DMS53 treated with DMSO at 0.1 percent for 48 hours (cell line): ENCODE measurements around the gene C1orf167.

Experiments used
- DNase-seq: peaks from one replicate; lab custom pipeline; 2025; ENCODE audit not compliant: unreplicated experiment; lab: John Stamatoyannopoulos, UW

C1orf167 gene

DNA sequence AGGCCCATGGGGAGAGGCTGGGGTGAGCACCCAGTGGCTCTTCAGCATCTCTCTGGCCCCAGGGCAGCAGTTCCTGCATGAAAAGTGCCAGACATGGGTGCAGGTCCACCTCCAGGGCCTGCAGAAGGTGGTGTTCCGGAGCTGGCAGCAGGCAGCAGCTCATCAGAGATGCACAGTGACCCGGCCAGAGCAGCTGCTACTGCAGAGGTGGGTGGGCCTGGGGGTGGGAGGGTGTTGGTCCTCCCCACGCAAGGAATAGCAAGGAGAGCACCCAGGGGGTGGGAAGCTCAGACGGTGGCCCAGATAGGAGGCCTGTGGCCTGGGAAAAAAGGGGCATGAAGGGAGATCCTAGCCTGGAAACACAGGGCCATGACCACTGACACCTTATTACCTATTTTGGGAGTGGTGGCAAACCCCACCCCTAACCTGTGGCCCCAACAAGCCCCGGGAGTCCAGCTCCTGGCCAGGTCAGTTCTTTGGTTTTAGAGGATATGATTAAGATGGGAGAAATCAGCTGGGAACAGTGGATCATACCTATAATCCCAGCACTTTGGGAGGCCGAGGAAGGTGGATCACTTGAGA lies 20.2 kb downstream of the C1orf167 start:
- DNase-seq, result no peak

DNA sequence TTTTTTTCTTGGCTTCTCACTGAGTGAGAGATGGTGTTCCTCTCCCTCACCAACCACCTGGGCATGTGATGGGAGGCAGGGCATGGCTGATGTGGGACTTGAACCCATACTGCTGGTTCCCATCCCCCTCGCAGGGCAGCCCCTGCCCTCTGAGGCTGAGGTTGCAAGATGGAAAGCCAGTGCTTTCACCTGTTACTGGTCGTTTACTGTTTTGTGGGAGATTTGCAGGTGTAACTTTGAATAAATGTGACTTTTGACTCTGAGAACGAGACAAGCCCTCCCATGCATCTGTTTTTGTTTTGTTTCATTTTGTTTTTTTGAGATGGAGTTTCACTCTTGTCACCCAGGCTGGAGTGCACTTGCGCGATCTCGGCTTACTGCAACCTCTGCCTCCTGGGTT lies 21.6 kb downstream of the C1orf167 start:
- no peak for DNase-seq

DNA sequence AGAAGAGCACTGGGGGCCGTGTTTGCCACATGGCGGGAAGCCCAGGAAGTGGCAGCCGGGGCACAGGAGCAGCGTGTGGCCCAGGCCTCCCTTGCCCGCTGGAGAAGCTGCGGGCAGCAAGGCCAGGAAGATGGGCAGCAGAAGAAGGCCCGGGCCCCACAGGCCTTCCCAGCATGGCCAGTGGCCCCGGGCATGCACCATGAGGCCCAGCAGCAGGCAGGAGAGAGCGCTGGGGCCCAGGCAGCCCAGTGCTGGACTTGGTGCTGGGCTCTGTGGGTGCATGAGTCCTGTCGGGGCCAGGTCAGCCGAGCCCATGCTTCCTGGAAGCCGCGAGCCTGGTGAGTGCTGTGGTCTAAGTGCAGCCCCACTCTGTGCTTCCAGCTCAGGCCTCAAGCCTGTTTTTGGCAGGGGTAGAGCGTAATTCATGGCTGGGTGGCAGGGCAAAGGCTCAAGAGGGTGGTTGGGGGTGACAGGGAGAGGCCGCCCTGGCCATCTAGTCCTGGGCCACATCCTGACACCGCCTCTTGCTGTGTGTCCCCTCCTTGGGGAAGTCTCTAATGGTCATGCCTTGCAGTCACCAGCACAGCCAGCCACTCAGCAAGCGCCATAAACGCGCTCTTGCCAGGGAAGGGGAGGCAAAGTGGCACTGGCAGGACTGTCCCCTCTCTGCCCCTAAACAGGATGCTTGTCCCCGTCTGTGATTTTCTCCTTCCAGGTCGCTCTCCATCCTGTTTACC lies 22.4 kb downstream of the C1orf167 start:
- no peak for DNase-seq

DNA sequence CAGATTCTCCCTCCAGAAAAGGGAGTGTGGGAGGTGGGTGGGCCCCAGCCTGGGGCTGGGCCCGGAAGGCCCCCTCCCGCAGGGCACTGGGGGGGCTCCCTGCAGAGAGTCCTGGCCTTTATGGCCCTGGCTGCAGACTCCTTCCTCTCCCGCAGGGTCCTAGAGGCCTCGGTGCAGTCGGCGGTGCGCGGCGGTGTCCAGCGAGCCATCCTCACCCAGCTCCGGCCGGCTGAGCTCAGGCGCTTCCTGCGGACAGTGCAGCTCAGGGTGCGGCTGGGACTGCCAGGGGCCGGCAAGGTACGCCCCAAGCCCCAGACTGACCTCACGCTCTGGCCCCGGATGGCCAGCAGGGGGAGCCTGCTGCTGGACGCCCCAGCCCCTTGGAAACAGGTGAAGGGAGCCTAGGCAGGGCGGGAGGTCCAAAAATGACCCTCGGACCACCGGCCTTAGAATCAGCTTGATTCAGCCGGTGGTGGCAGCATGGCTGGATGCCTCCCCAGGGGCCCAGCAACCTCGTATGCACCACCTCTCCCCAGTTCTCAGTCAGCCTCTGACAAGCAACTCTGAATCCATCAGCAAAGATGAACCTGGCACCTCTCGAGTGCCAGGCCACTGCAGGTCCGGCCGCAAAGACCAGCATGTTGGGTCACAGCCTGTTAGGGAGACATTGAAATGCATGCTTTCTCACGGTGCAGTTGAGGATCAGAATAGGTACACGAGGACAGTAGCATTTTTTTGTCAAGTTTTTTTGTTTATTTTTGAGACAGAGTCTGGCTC lies 23.2 kb downstream of the C1orf167 start:
- peak; percentile 42 for DNase-seq

DNA sequence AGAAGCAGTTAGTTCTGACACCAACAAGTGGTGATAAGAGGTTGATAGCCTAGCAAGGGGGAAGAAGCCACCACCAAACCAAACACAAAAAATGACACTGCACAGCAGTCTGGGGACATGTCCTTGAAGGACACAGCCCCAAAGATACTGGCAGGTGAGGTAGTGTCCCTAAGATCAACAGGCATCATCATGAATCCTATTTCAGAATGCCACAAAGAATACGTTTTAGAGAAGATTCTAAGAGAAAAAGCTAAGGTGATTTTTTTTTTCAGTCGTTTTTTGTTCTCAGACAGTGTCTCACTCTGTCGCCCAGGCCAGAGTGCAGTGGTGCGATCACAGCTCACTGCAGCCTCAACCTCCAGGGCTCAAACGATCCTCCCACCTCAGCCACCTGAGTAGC lies 24.2 kb downstream of the C1orf167 start:
- no peak for DNase-seq

DNA sequence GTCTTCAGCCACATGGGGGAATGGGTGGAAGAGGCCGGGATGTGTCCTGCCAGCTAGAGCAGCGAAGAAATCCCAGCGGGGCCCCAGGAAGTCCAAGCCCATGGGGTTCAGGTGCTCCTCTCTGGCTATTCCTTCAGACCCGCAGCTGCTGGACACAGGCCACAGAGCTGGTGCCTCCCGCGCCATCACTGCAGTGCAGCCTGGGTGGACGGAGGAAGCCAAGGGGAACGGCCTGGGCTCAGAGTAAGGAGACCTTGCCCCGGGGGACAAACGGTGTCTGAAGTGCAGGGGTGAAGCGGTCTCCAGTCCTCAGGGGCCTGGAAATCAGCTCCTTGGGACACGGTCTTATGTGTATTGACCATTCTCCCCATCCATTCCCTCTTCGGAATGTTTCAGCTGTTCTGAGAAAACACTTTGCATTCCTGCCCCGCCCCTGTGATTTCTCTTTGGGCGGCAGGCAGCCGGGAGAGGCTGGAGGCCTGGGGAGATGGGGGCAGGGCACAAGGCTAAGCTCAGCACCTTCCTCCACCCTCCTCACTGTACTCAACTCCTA lies 25.3 kb downstream of the C1orf167 start:
- no peak for DNase-seq

DNA sequence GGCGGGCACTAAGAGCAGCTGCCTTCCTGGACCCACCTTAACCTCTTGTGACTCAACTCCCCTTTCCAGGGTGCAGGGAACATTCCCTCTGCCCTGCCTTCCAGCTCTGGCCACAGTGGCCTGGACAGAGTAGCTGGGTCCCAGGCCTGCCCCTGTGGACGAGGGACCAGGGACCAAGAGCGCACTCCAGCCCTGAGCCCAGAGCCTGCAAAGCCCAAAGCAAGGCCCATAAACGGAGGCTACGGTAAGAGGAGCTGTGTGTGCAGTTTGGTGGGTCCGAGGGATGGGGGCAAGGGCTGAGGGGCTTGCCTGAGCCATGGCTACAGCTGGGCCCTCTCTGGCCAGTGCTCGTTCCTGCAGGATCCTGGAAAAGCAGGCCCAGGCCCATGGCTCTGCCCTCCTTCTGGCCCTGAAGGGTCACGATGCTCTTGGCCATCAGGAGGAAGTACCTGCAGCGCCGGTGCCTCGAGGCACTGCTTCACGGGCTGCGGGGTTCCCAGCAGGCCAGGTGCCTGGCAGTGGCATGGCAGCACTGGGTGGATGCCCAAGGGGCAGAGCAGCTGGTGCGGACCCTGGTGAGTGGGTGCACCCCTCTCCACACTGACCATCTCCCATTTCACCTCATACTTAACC lies 25.9 kb downstream of the C1orf167 start:
- DNase-seq, result no peak

DNA sequence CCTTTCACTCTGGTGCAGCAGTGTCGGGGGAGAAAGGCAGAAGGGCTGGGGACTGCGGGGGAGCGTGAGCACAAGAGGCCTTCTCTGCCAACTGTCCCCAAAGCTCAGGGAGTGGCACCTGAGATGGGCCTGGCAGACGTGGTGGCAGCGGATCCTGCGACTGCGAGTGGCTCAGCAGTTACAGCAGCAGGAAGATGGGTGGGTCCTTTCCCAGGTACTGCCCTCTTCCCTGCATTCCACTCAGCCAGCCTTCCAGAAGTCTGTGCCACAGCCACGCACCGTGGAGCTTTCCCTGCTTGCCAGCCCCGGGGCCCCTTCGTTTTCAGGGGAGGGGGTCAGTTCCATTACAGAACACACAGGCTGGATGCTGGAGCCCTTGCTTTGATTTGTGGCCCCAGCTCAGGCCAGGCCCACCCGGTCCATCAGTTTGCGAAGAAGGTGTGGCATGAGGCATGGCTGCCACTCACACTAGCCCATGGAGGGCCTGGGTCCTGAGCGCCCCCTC lies 26.6 kb downstream of the C1orf167 start:
- DNase-seq, result no peak

DNA sequence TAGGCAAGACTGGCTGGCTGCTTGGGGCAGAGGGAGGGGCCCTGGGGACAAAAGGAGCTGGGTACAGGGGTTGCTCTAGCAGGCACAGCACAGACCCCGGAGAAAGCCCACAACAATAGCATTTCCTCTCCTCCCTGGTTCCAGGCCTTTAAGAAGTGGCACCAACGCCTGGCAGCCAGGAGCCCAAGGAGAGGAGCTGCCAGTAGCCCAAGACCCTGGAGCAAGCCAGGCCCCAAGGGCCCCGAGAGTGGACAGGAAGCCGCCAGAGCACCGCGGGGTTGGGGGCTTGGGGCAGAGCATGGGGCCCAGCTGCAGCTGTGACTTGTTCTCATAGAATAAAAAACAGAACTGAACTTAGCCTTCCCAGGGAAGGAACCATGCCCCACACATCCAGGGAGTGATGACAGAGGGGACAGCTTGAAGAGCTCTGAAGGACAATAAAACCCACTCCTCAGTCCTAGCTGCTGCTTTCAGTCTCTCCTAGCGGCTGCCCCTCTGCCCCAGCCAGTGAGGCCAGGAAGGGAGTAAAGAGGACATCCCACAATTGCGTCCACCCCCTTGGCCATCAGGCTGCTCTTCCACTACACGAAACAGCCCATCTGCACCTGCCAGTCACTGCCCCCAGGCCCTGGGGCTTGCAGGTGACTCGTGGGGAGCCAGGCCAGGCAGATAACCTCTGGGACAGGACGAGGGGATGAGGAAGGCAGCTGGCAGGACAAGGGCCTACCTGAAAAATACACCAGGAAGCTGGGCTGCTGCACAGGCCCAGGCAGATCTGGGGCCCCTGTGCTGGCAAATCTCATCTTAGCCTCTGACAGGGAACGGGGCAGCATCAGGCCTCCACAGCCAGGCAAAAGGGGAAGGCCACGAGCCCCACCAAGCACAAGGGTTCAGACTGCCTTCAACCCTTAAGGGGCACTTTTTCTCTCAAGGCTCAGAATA lies 27.4 kb downstream of the C1orf167 start:
- DNase-seq, result no peak

DNA sequence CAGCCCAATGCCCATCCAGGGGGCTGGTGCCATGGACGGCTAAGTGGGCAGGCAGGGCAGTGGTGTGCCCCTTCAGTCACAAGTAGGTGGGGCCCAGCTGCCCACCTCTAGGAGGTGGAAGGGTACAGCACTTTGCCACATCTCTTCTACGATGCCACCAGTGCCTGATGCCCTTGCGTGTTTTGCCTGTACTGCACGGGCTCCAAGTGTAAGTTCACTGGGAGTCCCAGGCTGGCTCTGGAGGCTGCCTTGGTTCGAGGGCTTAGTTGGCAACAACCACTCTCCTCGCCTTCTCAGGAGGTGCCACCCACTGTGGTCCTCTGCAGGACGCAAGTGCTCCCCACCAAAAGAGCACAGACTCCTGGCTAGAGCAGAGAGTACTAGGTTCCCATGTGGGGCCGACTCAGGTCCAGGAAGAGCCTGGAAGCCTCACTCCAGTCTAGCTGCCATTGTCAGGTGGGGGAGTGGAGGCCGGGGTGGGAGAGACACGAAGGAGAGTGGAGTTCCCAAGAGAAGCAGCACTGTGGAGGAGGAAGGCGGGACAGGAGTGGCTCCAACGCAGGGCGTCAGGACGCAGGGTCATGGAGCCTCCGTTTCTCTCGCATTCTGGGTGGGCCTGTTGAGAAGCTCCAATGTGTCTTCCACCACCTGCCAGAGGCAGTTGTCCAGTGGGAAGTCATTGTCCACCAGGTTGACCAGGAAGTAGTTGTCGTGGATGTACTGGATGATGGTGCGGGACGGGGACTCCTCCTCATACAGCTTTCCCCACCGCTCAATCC lies 28.3 kb downstream of the C1orf167 start:
- no peak for DNase-seq

DNA sequence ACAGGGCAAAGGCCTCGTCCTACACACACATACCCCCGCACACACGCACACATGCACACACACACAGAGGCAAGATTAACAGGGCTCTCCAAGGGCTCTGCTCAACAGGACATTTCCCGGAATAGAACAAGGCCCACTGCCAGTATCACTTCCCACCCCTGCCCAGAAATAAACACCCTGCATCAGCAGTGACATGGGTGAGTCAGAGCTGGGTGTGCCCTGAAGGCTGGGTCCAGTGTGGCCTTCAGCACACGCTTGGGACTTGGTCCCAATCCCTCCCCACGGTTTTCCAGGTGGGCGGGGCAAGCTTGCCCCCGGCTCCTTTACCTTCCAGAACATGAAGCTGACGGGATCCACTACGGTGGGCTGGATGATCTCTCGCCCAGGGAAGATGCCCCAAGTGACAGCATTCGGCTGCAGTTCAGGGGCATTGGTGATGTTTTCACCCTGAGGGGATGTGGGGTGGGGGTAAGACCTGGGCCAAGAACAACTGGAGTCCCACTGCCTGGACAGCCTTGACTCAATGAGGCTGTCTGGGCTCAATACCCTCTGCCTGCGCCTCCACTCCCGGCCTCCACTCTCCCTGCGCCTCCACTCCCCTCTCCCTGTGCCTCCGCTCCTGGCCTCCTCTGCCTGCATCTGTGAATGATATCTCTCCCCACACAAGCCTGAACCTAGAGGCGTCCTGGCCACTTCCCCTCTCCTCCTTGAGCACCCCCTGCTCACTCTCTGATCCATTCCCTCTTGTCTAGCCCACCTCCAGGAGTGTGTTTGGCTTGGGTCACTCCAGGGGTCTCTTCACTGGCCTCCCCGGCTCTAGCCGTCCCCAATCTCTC lies 29.1 kb downstream of the C1orf167 start:
- DNase-seq, result no peak

DNA sequence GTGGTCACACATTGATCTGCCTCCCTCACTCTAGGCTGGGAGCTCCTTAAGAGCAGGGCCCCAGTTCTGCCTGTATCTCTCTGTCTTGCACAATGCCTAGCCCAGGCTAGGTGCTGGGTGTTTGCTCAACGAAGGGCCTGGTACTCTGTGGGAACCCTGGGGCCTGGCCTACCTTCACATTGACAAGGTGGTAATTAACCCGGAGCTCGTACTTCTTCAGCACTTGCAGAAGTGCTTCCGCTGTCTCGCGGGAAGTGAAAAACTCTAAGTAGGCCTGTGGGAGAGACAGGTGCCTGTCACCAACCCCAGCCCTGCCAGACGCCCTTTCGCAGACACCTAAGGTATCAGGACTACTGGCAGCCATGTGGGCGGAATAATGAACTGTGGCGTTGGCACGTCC lies 30.1 kb downstream of the C1orf167 start:
- DNase-seq, result no peak

DNA sequence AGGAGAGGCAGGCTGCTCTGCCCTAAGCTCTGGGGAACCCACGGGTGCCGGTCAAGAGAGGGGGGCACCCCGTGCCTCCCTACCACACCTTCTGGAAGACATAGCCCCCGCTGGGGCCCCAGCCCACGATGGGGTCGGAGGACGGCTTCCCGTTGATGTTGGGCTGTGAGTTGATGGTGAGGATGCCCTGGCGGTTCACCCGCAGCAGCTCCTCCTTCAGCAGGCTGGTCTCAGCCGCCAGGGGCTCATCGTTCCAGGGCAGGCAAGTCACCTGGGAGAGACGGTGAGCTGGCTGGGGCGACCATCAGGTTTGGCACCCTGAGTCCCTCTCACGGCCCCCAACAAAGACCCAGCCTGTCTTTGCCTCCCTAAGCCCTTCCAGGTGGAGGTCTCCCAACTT lies 31.8 kb downstream of the C1orf167 start:
- no peak for DNase-seq

DNA sequence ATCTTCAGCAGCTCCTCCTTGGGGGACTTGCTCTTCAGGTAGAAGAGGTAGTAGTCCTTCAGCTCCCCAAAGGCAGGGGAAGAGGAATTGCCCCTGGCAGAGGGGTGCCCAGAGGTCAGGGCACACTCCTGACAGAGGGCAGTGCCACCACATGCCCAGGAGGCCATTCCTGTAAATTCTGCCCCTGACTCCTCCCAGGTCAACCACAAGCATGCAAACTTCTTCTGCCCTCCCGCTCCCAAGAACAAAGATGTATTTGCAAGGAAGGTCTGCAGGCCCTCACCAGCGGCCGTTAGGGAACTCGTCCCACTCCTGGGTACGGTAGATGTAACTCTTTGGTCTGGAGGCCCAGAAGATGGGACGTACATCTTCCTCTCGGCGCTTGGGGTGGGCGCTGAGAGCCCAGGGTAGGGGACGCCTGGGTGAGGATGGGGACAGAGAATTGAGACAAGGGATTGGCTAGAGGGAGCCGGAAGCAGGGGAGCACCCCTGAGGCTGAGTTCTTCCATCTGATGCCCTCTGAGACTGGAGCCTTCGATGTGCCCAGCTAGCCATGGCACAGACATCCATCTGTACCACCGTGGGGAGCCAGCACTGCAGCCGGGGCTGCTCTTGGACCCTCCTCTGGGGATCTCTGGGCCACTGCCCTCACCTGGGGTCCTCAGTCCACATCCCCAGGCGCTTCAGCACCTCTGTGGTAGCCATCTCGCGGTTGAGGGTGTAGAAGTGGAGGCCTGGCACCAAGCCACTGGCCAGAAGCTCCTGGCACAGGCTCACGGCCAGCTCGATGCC lies 32.6 kb downstream of the C1orf167 start:
- no peak for DNase-seq

DNA sequence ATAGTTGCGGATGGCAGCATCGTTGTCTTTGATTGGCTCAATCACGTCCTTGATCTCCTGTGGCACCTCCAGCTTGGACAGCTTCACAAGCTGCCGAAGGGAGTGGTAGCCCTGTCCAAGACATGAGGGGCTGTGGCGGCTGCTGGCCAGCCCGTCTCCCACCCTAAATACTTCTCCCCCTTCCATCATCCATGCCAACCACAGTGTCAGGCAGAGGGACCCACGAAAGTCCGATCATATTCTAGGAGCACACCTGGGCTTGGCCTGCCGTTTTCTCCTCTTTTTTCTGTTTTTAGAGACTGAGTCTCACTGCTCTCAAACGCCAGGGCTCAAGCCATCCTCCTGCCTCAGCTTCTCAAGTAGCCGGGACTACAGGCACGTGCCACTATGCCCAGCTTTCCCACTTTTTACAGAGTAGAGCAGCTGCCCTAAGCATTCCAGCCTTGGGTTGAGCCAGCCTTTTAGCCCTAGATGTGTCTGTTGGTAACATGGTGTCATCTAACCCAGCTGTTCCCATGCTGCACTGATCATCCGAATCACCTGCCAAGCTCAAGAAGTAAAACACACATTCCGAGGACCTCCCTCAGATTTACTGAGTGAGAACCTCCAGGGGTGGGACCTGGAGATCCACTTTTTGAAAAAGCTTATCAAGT lies 33.4 kb downstream of the C1orf167 start:
- DNase-seq, result no peak

DNA sequence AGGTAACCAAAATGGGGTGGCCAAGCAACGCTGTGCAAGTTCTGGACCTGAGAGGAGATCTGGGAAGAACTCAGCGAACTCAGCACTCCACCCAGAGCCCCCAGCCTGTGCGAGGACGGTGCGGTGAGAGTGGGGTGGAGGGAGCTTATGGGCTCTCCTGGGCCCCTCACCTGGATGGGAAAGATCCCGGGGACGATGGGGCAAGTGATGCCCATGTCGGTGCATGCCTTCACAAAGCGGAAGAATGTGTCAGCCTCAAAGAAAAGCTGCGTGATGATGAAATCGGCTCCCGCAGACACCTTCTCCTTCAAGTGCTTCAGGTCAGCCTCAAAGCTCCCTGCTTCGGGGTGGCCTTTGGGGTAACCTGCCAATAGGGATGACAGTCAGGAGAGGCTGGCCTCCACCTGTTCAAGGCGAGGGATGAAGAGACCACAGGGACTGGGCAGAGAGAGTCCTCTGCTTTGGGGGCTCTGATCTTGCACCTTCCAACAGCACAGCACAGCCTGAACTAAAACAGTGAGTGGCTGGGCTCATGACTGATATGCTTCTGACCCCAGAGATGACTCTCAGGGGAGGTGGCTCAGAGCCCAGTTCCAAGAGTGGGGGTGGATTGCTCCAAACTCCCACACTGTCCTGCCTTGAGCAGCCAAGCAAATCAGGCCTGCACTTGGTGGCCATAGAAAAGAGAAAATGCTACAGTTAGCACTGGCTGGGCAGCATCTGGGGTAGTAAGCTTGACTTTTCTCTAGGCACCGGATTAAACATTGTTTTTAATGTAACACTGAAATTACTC lies 34.2 kb downstream of the C1orf167 start:
- DNase-seq, result no peak
